HL-60 (cell line): ENCODE results near the gene RASAL2.
A peak's percentile ranks its signal among the peaks of the same experiment; 100 is the strongest.

Source experiments
- CTCF ChIP-seq: IDR thresholded peaks from one replicate; pipeline ENCODE4 v1.5.1; 2011; ENCODE audit warnings: low read length, control low read depth, inconsistent platforms; ENCODE audit not compliant: insufficient read depth
- GABPA ChIP-seq: IDR thresholded peaks from 2 replicates; pipeline ENCODE4 v1.6.1; 2012; ENCODE audit warnings: low read depth
- POLR2AphosphoS5 ChIP-seq: IDR thresholded peaks from 2 replicates; pipeline ENCODE4 v1.6.1; 2012; ENCODE audit warnings: low read depth
- SPI1 ChIP-seq: IDR thresholded peaks from 2 replicates; pipeline ENCODE4 v1.6.1; 2012; ENCODE audit warnings: low read depth, mild to moderate bottlenecking, borderline replicate concordance

- no peak for TF ChIP-seq GABPA
- no peak for TF ChIP-seq CTCF
- TF ChIP-seq POLR2AphosphoS5: no peak; the same call in 1 of the 2 replicates
- TF ChIP-seq SPI1: peak; percentile 95
These were observed 25.7 kb downstream of the RASAL2 start for GRCh38 chr1:178119628-178120027.
